Stimulated activated CD4-positive, alpha-beta T cell treated with anti-CD3 and anti-CD28 coated beads, Interleukin-2, amount 100 ng/mL, for 24 hours (primary cell): ENCODE data around the gene MED26.
A peak's percentile ranks its signal among the peaks of the same experiment; 100 is the strongest.
"Not testable (repeated sequence)": the region's sequence is repeated elsewhere in the genome, so short reads cannot be mapped to it uniquely, and the experiment has no call there.

Experiments used
- DNase-seq, 2 donors: peaks; one replicate each; pipeline ENCODE4 v3.0.0-alpha.2; 2020

Gene MED26

GRCh38 chr19:16571822-16572331, 56.1 kb downstream of the MED26 start:
- peak in 1 of 2 donors; percentile 52 for DNase-seq

GRCh38 chr19:16571283-16571682, 56.7 kb downstream of the MED26 start:
- no peak for DNase-seq

GRCh38 chr19:16569609-16570320, 58.2 kb downstream of the MED26 start:
- no peak for DNase-seq

GRCh38 chr19:16566702-16567101, 61.3 kb downstream of the MED26 start:
- no peak for DNase-seq

- peak; percentile 65 to 66 for DNase-seq
These were observed 61.8 kb downstream of the MED26 start for GRCh38 chr19:16566161-16566560.

GRCh38 chr19:16564842-16565241, 63.2 kb downstream of the MED26 start:
- DNase-seq, result no peak

- no peak for DNase-seq
These were observed 65.4 kb downstream of the MED26 start for GRCh38 chr19:16562608-16563025.

GRCh38 chr19:16561382-16561781, 66.6 kb downstream of the MED26 start:
- DNase-seq, result no peak

- no peak for DNase-seq
These were observed 68.2 kb downstream of the MED26 start for GRCh38 chr19:16559780-16560276.

- DNase-seq, result no peak
These were observed 73.2 kb downstream of the MED26 start for GRCh38 chr19:16554776-16555175.

- DNase-seq, result not testable (repeated sequence)
These were observed 76.1 kb downstream of the MED26 start for GRCh38 chr19:16551902-16552301.

GRCh38 chr19:16548956-16549355, 79.0 kb downstream of the MED26 start:
- DNase-seq, result no peak

GRCh38 chr19:16544473-16545231, 83.4 kb downstream of the MED26 start:
- no peak for DNase-seq

- not testable (repeated sequence) for DNase-seq
These were observed 84.3 kb downstream of the MED26 start for GRCh38 chr19:16543734-16544133.

GRCh38 chr19:16542910-16543472, 85.0 kb downstream of the MED26 start:
- DNase-seq, result peak in 1 of 2 donors; percentile 25

GRCh38 chr19:16542045-16542909, 85.7 kb downstream of the MED26 start, which contains the start of gene CHERP:
CHERP (minus strand) TSS chr19:16542437; CDS start chr19:16542378, 59 bp downstream.
- DNase-seq, result peak; percentile 94 to 95

GRCh38 chr19:16541526-16542044, 86.4 kb downstream of the MED26 start:
- DNase-seq, result peak in 1 of 2 donors; percentile 17

- no peak for DNase-seq
These were observed 87.1 kb downstream of the MED26 start for GRCh38 chr19:16540948-16541347.

GRCh38 chr19:16537111-16537510, 90.9 kb downstream of the MED26 start:
- DNase-seq, result no peak

GRCh38 chr19:16536130-16536529, 91.9 kb downstream of the MED26 start:
- DNase-seq, result no peak

GRCh38 chr19:16535381-16535780, 92.6 kb downstream of the MED26 start:
- DNase-seq, result no peak
